Embryonic facial prominence (tissue), 1 donor: Measurements from ENCODE around the gene PRKAG2.
"Not testable (repeated sequence)": the region's sequence is repeated elsewhere in the genome, so short reads cannot be mapped to it uniquely, and the experiment has no call there.

Experiments used
- DNase-seq: peaks from one replicate; pipeline ENCODE4 v3.0.0-alpha.2; 2016; ENCODE audit errors: extremely low spot score

The PRKAG2 gene

GRCh38 chr7:151835636-151836035, 41.3 kb downstream of the PRKAG2 start:
- no peak for DNase-seq

- no peak for DNase-seq
These were observed 42.5 kb downstream of the PRKAG2 start for GRCh38 chr7:151834271-151835035.

- DNase-seq: no peak
These were observed 43.2 kb downstream of the PRKAG2 start for GRCh38 chr7:151833691-151834090.

GRCh38 chr7:151833213-151833651, 43.7 kb downstream of the PRKAG2 start:
- DNase-seq: no peak

GRCh38 chr7:151832656-151833055, 44.3 kb downstream of the PRKAG2 start:
- no peak for DNase-seq

GRCh38 chr7:151832138-151832537, 44.8 kb downstream of the PRKAG2 start:
- DNase-seq: no peak

- DNase-seq: no peak
These were observed 45.3 kb downstream of the PRKAG2 start for GRCh38 chr7:151831606-151832005.

- no peak for DNase-seq
These were observed 46.6 kb downstream of the PRKAG2 start for GRCh38 chr7:151830121-151830830.

GRCh38 chr7:151829707-151830106, 47.2 kb downstream of the PRKAG2 start:
- DNase-seq: no peak

- DNase-seq: no peak
These were observed 49.3 kb downstream of the PRKAG2 start for GRCh38 chr7:151827620-151828019.

- DNase-seq: not testable (repeated sequence)
These were observed 50.6 kb downstream of the PRKAG2 start for GRCh38 chr7:151826316-151826715.

- DNase-seq: no peak
These were observed 51.2 kb downstream of the PRKAG2 start for GRCh38 chr7:151825721-151826120.

GRCh38 chr7:151824373-151824933, 52.5 kb downstream of the PRKAG2 start:
- DNase-seq: no peak

- no peak for DNase-seq
These were observed 53.1 kb downstream of the PRKAG2 start for GRCh38 chr7:151823566-151824372.

- DNase-seq: no peak
These were observed 54.3 kb downstream of the PRKAG2 start for GRCh38 chr7:151822541-151823181.

- no peak for DNase-seq
These were observed 54.9 kb downstream of the PRKAG2 start for GRCh38 chr7:151821806-151822540.

- no peak for DNase-seq
These were observed 55.7 kb downstream of the PRKAG2 start for GRCh38 chr7:151821226-151821625.

- DNase-seq: no peak
These were observed 56.3 kb downstream of the PRKAG2 start for GRCh38 chr7:151820491-151821105.

GRCh38 chr7:151819866-151820265, 57.0 kb downstream of the PRKAG2 start:
- DNase-seq: no peak
